Muscle layer of colon (tissue), 2 donors: Measurements from ENCODE around the gene ZCRB1.

Experiments
- H3K27ac ChIP-seq: one replicate; pipeline ENCODE4 v1.7.0; 2013; ENCODE audit warnings: low read depth, mild to moderate bottlenecking, low read length, moderate library complexity
- H3K27me3 ChIP-seq, 2 donors: one replicate each; pipeline ENCODE4 v1.7.0; 2013; ENCODE audit warnings: low read length in 2 of 2, mild to moderate bottlenecking in 2 of 2; ENCODE audit not compliant: insufficient read depth in 2 of 2, control insufficient read depth in 1 of 2
- H3K36me3 ChIP-seq: one replicate; pipeline ENCODE4 v1.7.0; 2013; ENCODE audit warnings: mild to moderate bottlenecking, low read length; ENCODE audit not compliant: insufficient read depth
- H3K4me1 ChIP-seq: one replicate; pipeline ENCODE4 v1.7.0; 2013; ENCODE audit warnings: mild to moderate bottlenecking, low read length; ENCODE audit not compliant: insufficient read depth
- H3K4me3 ChIP-seq, 2 donors: one replicate each; pipeline ENCODE4 v1.7.0; 2013; ENCODE audit warnings: low read length in 2 of 2, low read depth in 1 of 2, mild to moderate bottlenecking in 1 of 2, moderate library complexity in 1 of 2
- H3K9ac ChIP-seq: one replicate; pipeline ENCODE4 v1.7.0; 2013; ENCODE audit warnings: low read length
- H3K9me3 ChIP-seq: one replicate; pipeline ENCODE4 v1.7.0; 2013; ENCODE audit warnings: mild to moderate bottlenecking, low read length
- donor health status: abdominal sarcoma.
- donor health status: Adenocarcinoma of cecum.

The ZCRB1 gene, protein sequence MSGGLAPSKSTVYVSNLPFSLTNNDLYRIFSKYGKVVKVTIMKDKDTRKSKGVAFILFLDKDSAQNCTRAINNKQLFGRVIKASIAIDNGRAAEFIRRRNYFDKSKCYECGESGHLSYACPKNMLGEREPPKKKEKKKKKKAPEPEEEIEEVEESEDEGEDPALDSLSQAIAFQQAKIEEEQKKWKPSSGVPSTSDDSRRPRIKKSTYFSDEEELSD

DNA sequence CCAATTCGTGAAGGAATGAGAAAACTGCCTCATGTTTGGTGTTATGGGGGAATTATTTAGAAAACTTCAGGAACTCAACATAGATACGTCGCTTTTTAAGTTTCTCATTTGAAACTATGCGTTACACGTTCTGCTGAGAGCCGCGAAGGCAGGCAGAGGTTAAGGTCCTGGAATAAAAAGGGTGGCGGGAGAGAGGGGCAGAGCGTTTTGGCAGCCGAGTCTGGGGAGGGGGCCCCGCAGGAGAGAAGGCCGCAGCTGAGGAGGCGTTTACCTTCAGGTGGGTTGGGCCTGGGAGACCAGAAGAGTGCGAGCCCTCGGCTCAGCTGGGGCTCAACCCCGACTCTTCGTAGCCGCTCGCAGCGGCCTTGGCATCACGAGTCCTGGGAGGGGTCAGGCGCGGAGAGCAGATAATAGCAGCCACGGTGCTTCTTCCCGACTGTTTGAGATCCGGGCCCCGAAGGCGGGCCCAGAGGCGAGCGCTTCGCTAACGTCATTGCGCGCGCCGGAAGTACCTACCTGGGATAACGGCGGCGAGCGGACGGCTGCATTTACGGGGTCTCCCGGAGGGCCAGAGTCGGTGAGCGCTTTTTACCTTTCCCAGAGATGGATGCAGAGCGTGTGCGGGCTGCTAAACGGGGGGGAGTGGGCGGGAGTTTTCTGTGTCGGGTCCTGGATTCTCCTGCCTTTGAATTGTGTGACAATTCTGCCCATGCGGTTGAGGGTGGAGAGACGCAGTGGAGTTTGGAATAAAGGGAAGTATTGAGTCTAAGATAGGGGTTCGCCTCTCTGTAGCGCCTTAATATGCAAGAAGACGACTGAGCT lies at the start of gene ZCRB1, which contains the start of gene PPHLN1:
Gene ZCRB1, minus strand, starts transcription at position 442 of the 822 bp plus-strand sequence. CDS start 1,992 bp downstream, outside the sequence.
Gene PPHLN1, plus strand, starts transcription at position 515 of the 822 bp plus-strand sequence. CDS start 9,736 bp downstream, outside the sequence.
- H3K9me3 ChIP-seq = no peaks in the 10 kb centered on the region

DNA sequence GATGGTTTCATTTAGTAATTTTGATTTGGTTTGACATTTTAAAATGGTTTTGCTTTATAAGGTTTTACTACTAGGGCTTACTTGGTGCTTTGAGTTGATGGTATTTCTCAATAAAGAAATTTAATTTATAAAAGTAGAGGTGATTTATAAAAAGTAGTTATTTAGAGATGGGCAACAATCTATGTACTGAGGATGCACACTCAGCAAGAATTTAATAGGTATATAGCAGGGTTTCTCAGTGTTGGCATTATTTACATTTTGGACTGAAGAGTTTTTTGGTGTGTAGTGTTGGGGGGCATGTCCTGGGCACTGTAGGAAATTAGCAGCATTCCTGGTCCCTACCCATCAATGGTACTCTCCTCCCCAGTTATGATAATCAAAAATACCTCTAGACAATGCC lies 47.8 kb upstream of the ZCRB1 start:
- Histone ChIP-seq H3K9ac (no peak overlapping the region), H3K9me3 (no peaks in the 10 kb centered on the region), H3K27me3 (no peaks in the 10 kb centered on the region), H3K4me3 (no peak overlapping the region), H3K36me3 (no peaks in the 10 kb centered on the region), H3K27ac (no peak overlapping the region), H3K4me1 (no peaks in the 10 kb centered on the region)

More for the DNA sequence above, at the start of gene ZCRB1, which contains the start of gene PPHLN1:
- Histone ChIP-seq H3K36me3 (peaks cover 8% of the 10 kb centered on the region), H3K4me1 (peaks cover 18% of the 10 kb centered on the region), H3K27me3 (no peaks in the 10 kb centered on the region), H3K4me3 (peak within 1 kb of the TSS; percentile 59 to 70), H3K27ac (peak within 1 kb of the TSS; percentile 69), H3K9ac (peak within 1 kb of the TSS; percentile 82)

GRCh38 chr12:42372154-42372791 lies 46.4 kb upstream of the ZCRB1 start:
- Histone ChIP-seq H3K4me3 (no peak overlapping the region), H3K27me3 (no peaks in the 10 kb centered on the region), H3K9ac (no peak overlapping the region), H3K27ac (no peak overlapping the region), H3K4me1 (no peaks in the 10 kb centered on the region), H3K9me3 (no peaks in the 10 kb centered on the region), H3K36me3 (no peaks in the 10 kb centered on the region)

- Histone ChIP-seq H3K4me1 (no peaks in the 10 kb centered on the region), H3K27ac (no peak overlapping the region)
These were observed 44.1 kb upstream of the ZCRB1 start for GRCh38 chr12:42370013-42370412.

GRCh38 chr12:42365486-42365885 lies 39.6 kb upstream of the ZCRB1 start:
- H3K27me3 ChIP-seq = no peaks in the 10 kb centered on the region
- no peak overlapping the region for H3K4me3 ChIP-seq
- no peaks in the 10 kb centered on the region for H3K36me3 ChIP-seq
- H3K9ac ChIP-seq = no peak overlapping the region
- H3K27ac ChIP-seq = no peak overlapping the region
- no peaks in the 10 kb centered on the region for H3K4me1 ChIP-seq
- H3K9me3 ChIP-seq = no peaks in the 10 kb centered on the region

More at GRCh38 chr12:42370013-42370412, 44.1 kb upstream of the ZCRB1 start:
- Histone ChIP-seq H3K9ac (no peak overlapping the region), H3K36me3 (no peaks in the 10 kb centered on the region), H3K9me3 (no peaks in the 10 kb centered on the region), H3K27me3 (no peaks in the 10 kb centered on the region), H3K4me3 (no peak overlapping the region)

GRCh38 chr12:42364692-42365091 lies 38.8 kb upstream of the ZCRB1 start:
- no peaks in the 10 kb centered on the region for H3K27me3 ChIP-seq
- no peak overlapping the region for H3K4me3 ChIP-seq
- no peaks in the 10 kb centered on the region for H3K4me1 ChIP-seq
- H3K36me3 ChIP-seq = no peaks in the 10 kb centered on the region
- no peak overlapping the region for H3K9ac ChIP-seq
- no peak overlapping the region for H3K27ac ChIP-seq
- no peaks in the 10 kb centered on the region for H3K9me3 ChIP-seq

DNA sequence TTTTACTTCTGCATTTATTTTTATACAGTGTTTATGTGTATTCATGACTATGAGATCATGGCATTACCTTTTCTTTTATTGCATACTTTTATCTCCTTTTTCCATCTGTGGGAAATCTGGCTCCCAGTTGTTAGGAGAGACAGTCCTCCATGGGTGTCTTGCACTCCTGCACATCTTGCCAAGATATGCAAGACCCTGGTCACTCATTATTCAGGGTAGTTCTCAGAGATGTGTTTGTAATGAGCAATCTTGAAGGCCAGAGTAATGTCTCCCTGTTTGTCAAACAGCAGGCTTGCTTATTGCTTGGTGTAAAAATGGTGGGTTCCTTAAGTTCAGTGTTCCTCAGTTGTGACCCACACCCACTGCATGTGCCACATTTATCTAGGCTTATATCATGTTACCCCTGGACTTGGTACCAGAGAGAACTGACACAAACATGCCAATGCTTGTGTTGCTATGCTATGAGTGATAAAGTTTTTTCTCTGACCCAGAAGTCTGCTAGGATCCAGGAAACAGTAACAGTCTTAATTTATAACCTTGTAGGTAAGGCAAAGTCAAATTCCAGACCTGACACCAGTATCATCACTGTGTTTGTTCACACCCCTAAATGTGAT lies 36.9 kb upstream of the ZCRB1 start:
- Histone ChIP-seq H3K4me1 (no peaks in the 10 kb centered on the region), H3K36me3 (no peaks in the 10 kb centered on the region), H3K9me3 (no peaks in the 10 kb centered on the region), H3K4me3 (no peak overlapping the region), H3K27ac (no peak overlapping the region), H3K27me3 (no peaks in the 10 kb centered on the region), H3K9ac (no peak overlapping the region)

DNA sequence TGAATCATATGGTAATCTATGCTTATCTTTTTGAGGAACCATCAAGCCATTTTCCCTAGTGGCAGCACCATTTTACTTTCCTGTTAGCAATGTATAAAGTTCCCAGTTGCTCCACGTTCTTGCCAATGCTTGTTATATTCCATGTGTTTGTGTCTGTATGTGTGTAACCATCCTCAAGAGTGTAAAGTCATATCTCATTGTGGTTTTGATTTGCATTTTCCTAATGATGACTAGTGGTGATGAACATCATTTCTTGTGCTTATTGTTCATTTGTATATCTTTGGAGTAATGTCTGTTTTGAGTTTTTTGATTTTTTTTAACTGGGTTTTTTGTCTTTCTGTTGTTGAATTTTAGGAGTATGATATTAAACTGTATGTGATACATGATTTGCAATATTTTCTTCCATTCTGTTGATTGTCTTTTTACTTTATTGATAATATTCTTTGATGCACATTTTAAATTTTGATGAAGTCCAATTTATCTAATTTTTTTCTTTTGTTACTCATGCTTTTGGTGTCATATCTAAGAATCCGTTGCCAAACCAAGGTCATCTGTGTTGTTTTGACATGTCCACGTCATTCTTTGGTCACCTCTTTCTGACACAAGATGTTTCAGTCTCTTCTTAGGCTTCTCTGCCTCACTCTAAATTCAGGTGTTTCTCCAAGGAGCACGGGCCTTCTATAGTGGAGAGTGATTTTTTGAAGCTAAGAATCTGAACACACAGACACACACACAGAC lies 36.2 kb upstream of the ZCRB1 start:
- Histone ChIP-seq H3K9me3 (no peaks in the 10 kb centered on the region), H3K27me3 (no peaks in the 10 kb centered on the region), H3K27ac (no peak overlapping the region), H3K4me1 (no peaks in the 10 kb centered on the region), H3K36me3 (no peaks in the 10 kb centered on the region), H3K4me3 (no peak overlapping the region), H3K9ac (no peak overlapping the region)

- Histone ChIP-seq H3K27me3 (no peaks in the 10 kb centered on the region), H3K9me3 (no peaks in the 10 kb centered on the region), H3K4me3 (no peak overlapping the region), H3K27ac (no peak overlapping the region), H3K4me1 (no peaks in the 10 kb centered on the region), H3K9ac (no peak overlapping the region), H3K36me3 (no peaks in the 10 kb centered on the region)
These were observed 35.0 kb upstream of the ZCRB1 start for GRCh38 chr12:42360747-42361403.

DNA sequence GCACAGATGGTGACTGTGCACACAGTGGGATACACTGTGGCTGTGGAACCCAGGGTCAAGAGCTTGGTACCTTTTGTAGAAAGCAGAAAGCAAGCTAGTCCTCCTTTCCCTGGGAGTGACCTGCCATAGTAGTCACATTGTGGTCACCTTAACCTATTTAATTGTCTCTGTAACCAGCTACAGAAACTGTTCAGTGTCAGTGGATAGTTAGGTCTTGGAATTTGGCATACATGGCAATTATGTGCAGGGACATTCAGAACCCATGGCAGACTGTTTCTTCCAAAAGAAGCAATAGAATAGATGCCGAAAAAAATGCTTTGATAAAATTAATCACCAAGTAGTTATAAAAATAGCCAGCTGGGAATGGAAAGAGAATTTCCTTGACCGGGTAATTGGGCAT lies 30.4 kb upstream of the ZCRB1 start:
- Histone ChIP-seq H3K4me1 (no peaks in the 10 kb centered on the region), H3K9me3 (no peaks in the 10 kb centered on the region), H3K27me3 (no peaks in the 10 kb centered on the region), H3K36me3 (peaks cover 5% of the 10 kb centered on the region), H3K4me3 (no peak overlapping the region), H3K27ac (no peak overlapping the region), H3K9ac (no peak overlapping the region)
